GM19240 (cell line): ENCODE measurements around the gene NRF1.
"Not testable (repeated sequence)": the region's sequence is repeated elsewhere in the genome, so short reads cannot be mapped to it uniquely, and the experiment has no call there.

Experiments
- DNase-seq: peaks from one replicate; pipeline ENCODE4 v3.0.0; 2011; ENCODE audit warnings: low spot score; ENCODE audit not compliant: insufficient read length

Gene NRF1

DNA sequence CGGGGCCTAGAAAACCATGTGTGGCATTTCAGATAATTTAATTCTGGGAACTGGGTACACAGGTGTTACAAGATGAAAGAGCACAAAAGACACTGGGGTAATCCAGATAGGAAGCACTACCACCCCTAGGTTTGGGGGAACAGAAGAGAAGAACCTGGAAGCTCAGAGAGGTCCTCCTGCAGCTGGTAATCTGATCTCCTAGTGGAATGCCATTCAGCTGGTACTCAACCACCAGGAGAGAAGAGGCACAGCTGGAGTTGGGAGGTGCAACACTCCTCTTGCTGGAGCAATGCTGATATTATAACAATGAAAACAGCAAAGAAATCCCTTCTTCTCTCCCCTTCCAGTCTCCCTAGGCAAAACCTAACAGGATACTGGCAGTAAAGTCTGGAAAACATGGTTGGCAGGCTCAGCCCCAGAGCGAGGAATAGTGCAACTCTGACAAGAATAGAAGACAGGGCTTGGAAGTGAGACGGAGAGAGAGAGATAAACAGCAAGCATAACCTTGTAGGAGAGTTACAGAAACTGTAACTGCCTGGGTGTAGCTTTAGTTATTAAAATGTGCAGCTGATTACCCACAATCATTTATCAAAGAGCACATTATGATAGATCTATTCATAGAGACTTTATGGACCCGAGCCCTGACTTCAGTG lies 35.0 kb downstream of the NRF1 start:
- no peak for DNase-seq

DNA sequence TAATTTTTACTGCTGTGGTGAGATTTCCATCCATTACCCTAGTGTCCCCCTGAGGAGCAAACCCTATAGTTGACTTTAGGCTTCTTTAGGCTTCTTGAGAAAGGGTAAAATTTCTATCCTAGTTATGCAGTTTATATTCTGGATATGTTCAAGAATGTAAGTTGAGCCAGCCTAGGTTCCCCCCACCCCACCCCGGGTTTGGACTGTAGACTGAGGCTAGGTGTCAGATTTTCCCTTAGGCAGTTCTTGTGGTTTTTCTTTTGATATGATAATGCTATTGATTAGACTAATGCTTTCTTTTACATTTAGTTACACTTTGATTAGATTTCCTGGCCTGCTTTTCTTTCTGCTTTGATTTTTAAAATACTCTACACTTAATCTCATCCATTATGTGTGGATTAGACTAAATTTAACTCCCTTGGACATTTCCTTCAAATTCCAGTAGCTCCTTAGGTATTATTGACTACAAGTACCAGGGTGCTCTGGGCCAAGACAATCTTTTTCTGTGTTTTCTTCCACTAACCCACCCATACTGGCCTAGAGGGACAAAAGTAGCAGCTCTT lies 37.7 kb downstream of the NRF1 start:
- no peak for DNase-seq

- no peak for DNase-seq
These were observed 38.7 kb downstream of the NRF1 start for GRCh38 chr7:129650056-129650758.

DNA sequence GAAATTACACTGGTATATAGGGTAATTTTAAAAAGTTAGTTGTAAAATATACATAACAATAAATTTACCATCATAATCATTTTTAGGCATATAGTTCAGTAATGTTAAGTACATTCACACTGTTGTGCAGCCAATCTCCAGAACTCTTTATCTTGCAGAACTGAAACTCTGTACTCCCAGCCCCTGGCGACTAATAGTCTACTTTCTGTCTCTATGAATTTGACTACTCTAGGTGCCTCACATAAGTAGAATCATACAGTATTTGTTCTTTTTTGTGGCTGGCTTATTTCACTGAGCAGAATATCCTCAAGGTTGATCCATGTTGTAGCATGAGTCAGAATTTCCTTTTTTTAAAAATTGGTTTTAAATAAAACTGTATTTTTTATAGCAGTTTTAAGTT lies 41.4 kb downstream of the NRF1 start:
- DNase-seq = no peak

DNA sequence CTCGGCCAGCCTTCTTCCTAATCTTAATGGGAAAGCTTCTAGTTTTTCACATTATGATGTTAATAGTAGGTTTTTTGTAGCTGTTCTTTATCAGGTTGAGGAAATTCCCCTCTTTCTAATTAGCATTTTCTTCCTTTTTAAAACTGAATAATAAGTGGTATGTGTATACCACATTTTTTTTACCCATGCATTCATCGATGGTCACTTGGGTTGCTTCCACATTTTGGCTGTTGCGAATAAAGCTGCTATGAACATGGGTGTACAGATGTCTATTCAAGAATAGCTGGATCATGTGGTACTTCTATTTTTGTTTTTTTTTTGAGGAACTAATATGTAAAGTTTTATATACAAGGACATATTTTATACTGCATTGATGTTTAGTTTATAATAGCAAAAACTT lies 44.3 kb downstream of the NRF1 start:
- no peak for DNase-seq

- no peak for DNase-seq
These were observed 45.8 kb downstream of the NRF1 start for GRCh38 chr7:129657363-129657762.

DNA sequence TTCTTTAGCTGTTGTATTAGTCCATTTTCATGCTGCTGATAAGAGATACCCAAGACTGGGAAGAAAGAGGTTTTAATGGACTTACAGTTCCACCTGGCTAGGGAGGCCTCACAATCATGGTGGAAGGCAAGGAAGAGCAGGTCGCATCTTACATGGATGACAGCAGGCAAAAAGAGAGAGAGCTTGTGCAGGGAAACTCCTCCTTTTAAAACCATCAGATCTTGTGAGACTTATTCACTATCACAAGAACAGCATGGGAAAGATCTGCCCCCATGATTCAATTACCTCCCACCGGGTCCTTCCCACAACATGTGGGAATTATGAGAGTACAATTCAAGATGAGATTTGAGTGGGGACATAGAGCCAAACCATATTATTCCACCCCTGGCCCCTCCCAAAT lies 48.4 kb downstream of the NRF1 start:
- not testable (repeated sequence) for DNase-seq

GRCh38 chr7:129661645-129662182 lies 50.2 kb downstream of the NRF1 start:
- DNase-seq = no peak

GRCh38 chr7:129663240-129663639 lies 51.7 kb downstream of the NRF1 start:
- not testable (repeated sequence) for DNase-seq

DNA sequence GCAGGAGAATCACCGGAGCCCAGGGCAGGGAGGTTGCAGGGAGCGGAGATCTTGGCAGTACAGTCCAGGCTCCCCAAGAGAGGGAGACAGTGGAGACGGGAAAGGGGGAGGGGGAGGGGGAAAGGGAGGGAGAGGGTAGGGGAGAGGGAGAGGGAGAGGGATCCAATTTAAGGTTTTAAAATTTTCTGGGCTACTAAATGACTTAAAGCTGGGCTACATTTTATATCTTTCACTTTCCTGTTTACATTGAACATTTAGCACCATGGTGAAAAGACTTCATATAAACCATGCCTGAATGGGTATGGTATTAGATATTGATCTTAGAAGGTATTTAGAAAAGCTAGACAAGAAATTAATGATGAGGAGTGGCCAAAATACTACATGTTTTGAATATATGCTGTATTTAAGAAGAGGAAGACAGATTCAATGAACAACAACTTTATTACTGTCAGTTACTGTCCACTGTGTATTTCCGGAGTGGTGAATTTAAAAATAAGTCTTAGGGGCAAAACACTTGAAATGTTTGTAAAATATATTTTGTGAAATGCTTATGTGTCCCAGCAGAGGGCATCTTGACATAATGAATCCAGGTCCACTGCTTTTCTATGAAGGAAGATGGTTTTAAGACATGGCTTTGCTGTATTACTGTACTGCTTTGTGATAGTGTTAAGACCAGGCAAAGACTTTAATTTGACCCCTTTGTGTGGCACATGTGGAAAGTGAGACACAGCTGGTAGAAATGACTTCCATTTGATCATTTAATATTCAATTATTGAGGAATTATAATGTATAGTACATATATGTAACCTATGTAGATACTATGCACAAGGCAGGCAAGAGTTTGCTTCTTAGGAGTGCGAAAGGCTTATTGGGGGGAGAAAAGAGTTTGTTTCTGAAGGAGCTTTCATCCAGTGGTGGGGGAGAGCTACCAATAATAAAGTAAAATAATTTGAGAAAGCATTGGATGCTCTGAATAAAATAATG lies 52.8 kb downstream of the NRF1 start:
- DNase-seq = peak; percentile 10

DNA sequence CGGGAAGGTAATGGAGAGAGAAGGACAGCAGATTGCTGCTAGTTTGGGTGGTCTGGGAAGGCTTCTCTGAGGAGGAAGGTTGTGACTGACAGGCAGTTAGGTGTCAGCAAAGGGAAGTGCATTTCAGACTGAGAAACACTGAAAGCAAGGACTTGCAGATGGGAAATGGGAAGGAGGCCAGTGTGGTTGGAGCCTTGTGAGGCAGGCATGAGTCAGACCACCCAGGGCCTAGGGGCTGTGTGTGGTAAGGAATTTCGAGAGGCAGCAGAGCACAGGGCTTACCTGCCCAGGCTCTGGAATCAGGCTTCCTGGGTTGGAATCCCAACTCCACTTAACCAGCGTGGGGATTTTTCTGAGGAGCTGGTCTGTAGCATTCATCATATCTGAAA lies 53.5 kb downstream of the NRF1 start:
- no peak for DNase-seq

DNA sequence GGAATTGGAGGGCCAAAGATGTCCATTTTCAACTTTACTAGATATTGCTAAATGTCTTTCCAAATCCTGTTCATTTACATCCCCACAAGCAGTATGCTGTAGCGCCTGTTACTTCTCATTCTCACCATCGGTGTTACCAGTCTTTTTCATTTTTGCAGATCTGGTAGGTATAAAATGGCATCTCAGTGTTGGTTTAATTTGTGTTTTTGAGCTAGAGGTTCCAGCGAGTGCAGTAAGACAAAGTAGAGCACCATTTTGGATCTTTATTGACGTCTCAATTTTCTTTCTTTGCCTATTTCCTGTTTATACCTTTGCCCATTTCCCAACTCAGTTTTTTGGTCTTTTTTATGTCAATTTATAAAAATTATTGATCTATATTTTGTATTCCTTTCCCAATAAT lies 55.6 kb downstream of the NRF1 start:
- DNase-seq = no peak

DNA sequence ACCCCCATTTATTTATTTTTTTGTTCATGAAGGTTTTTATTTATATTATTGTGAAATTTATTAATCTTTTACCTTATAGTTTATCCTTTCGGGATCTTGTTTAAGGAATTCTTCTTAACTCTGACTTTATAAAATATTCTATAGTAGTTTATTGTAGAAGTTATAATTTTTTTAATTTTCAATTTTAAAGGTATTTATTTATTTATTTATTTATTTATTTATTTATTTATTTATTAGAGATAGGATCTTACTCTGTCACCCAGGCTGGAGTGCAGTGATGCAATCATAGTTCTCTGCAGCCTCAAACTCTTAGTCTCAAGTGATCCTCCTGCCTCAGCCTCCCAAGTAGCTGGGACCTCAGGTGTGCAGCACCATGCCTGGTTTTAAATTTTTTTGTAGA lies 56.0 kb downstream of the NRF1 start:
- DNase-seq = no peak

- no peak for DNase-seq
These were observed 58.4 kb downstream of the NRF1 start for GRCh38 chr7:129669901-129670300.

DNA sequence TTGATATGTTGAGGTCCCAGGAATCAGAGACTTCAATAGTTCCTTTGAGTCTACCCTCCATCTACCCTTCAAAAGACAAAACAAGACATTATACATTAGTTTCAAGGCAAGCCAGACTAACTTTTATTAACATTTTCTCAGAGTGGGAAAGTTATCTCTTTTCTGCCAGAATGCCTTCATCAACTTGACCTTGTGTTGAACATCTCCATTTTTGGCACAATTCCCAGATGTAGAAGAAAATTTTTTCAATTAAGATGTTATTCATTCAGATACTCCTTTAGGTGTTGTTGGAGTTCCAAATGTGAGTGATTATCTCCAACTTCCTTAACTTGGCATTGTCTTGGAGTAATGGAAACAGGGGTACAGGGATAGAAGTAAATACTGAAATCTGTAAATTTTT lies 59.1 kb downstream of the NRF1 start:
- DNase-seq = no peak

DNA sequence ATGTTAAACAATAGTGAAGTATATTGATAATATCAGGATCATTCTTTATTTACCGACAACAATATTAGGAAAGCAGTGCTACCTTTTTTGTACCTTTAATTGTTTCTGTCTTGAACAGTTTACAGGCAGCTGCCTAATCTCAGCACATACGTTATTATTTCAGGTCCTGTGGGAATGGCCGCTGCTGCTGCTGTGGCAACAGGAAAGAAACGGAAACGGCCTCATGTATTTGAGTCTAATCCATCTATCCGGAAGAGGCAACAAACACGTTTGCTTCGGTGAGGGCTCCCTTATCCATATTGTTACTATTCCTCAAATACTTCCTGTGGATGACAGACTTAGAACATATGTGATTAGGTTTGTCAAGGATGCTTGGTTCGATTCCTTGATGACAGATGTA lies 59.7 kb downstream of the NRF1 start:
- no peak for DNase-seq

DNA sequence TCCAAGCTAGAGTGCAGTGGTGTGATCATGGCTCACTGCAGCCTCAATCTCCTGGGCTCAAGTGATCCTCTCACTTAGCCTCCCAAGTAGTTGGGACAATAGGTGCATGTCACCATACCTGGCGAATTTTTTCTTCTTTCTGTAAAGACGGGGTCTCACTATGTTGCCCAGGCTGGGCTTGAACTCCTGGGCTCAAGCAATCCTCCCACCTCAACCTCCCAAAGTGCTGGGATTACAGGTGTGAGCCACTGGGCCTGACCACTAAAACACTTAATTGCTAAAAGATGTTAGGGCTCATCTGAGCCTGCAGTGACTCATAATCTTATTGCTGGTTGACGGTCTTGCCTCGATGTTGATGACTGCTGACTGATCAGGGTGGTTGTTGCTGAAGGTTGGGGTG lies 63.0 kb downstream of the NRF1 start:
- DNase-seq = not testable (repeated sequence)

GRCh38 chr7:129675521-129675920 lies 64.0 kb downstream of the NRF1 start:
- no peak for DNase-seq

DNA sequence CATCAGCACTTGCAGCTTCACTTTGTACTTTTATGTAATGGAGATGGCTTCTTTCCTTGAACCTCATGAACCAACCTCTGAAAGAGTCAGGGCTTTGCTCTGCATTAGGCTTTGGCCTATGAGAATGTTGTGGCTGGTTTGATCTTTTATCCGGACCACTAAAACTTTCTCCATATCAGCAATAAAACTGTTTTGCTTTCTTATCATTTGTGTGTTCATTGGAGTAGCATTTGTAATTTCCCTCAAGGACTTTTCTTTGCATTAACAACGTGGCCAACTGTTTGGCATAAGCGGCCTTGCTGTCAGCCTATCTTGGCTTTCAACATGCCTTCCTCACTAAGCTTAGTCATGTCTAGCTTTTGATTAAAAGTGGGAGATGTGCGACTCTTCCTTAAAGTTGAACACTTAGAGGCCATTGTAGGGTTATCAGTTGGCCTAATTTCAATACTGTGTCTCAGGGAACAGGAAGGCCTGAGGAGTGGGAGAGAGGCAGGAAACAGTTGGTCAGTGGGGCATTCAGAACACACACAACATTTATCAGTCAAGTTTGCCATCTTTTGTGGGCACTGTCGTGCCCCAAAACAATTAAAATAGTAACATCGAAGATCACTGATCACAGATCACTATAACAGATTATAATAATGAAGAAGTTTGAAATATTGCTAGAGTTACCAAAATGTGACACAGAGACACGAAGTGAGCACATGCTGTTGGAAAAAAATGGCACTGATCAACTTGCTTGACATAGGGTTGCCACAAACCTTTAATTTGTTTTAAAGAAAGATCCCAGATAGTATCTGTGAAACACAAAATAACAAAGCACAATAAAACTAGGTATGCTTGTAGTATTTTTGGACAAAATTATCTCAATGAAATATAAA lies 64.7 kb downstream of the NRF1 start:
- no peak for DNase-seq

DNA sequence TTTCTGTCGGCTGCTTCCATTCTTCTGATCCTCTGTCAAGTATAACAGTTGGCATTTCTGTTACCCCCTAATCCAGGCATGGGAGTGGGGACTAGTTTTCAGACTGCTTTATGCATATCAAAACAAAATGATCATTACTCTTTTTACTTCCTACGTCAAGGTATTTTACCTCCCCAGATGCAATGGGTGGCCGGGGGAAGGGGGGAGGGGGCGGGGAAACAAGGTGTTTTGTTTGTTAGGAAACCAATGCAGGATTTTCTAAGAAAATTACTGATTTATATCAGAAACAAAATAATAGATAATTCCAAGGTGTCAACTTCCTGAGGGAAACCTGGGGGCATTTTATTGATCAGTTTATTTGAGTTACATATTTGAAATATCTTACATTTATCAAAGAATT lies 66.3 kb downstream of the NRF1 start:
- DNase-seq = no peak

- DNase-seq = no peak
These were observed 67.1 kb downstream of the NRF1 start for GRCh38 chr7:129678606-129679005.
